ENCODE measurements around the gene NLE1. TPM values are rescaled to one million over a fixed set of nuclear protein-coding genes. Genes with fewer than 3 reads are reported as not detected.

NLE1 gene
- total and polyA plus RNA-seq, 2 of the 8 experiments (the other 6 are each of a cell fraction or from before 2014, with no cell fraction given) = 50.4 to 51.5 TPM

DNA sequence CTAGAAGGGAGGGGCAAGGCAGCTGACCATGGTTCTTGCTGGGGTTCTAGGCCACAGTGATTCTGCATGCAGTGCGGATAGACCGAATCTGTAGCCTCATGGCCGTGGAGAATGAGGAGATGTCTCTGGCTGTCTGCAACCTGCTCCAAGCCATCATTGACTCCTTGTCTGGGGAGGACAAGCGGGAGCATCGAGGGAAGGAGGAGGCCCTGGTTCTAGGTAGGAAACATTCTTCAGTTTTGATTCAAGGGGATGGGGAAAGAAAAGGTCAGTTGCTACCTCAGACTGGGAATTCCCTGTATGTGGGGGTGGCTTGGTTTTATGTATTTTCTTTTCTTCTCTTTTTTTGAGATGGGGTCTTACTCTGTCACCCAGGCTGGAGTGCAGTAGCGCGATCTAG lies 13.1 kb upstream of the NLE1 start:
- no peaks in the 10 kb centered on the region for H3K4me1 ChIP-seq (replicated peaks in 1 of 4; ENCODE audit: control insufficient read depth in 3 of 4, insufficient read depth in 4 of 4, low read length in 3 of 4)
- POLR2A ChIA-PET (ENCODE audit: partially characterized antibody) = no interaction called here

More for the DNA sequence above, 13.1 kb upstream of the NLE1 start:
- Histone ChIP-seq H3K27me3 (replicated peaks in 1 of 4; ENCODE audit: control insufficient read depth in 3 of 4, extremely low read depth in 1 of 4, insufficient read depth in 3 of 4, low read length in 3 of 4) (no peaks in the 10 kb centered on the region), H3K4me3 (ENCODE audit: extremely low read depth in 1 of 4, insufficient read depth in 2 of 4, low read depth in 3 of 4, low read length in 4 of 4) (no peak overlapping the region), H2BK20ac (ENCODE audit: low read length) (no peak overlapping the region), H3K27ac (ENCODE audit: low read depth, low read length) (no peak overlapping the region), H2BK15ac (ENCODE audit: low read length) (no peak overlapping the region), H3K18ac (ENCODE audit: extremely low read depth, low read length) (no peak overlapping the region), H3K4ac (replicated peaks; ENCODE audit: insufficient read length, low read depth, low read length) (no peak overlapping the region), H2AK5ac (ENCODE audit: low read depth, low read length) (no peak overlapping the region), H2BK5ac (ENCODE audit: low read depth, low read length) (no peak overlapping the region), H2AFZ (ENCODE audit: low read length) (no peak overlapping the region), H3K23me2 (ENCODE audit: low read depth, low read length) (no peaks in the 10 kb centered on the region), H3K9ac (replicated peaks in 1 of 4; ENCODE audit: extremely low read depth in 1 of 4, low read depth in 3 of 4, low read length in 3 of 4) (no peak overlapping the region), H3K79me2 (ENCODE audit: control insufficient read depth in 1 of 2, insufficient read depth in 2 of 2, low read length in 2 of 2) (no peaks in the 10 kb centered on the region), H3K14ac (ENCODE audit: insufficient read length) (no peak overlapping the region), H3K23ac (ENCODE audit: insufficient read length) (no peak overlapping the region), H3K9me3 (ENCODE audit: insufficient read depth in 2 of 2, low read depth in 1 of 2, low read length in 1 of 2) (no peaks in the 10 kb centered on the region), H2BK12ac (ENCODE audit: low read depth, low read length) (no peak overlapping the region), H4K5ac (ENCODE audit: insufficient read length, low read depth, low read length) (no peak overlapping the region), H2BK120ac (replicated peaks; ENCODE audit: low read depth, low read length) (no peak overlapping the region), H3K36me3 (ENCODE audit: control insufficient read depth in 2 of 4, insufficient read depth in 4 of 4, low read length in 3 of 4) (no peaks in the 10 kb centered on the region), H4K20me1 (replicated peaks in 1 of 2; ENCODE audit: control insufficient read depth in 1 of 2, insufficient read depth in 2 of 2, low read length in 2 of 2) (no peaks in the 10 kb centered on the region), H3K79me1 (ENCODE audit: low read depth, low read length) (no peaks in the 10 kb centered on the region; the same call in 1 of the 2 replicates), H4K91ac (replicated peaks; ENCODE audit: insufficient read length, low read length) (no peak overlapping the region), H3K56ac (replicated peaks; ENCODE audit: insufficient read length, low read depth, low read length) (no peak overlapping the region), H3K4me2 (ENCODE audit: insufficient read depth in 1 of 2, low read depth in 2 of 2, low read length in 2 of 2) (no peak overlapping the region), H4K8ac (ENCODE audit: extremely low read depth, insufficient read depth, low read length) (no peak overlapping the region)
- CTCF ChIA-PET (ENCODE audit: partially characterized antibody) = interaction anchor here (1.0 kb wide), 1 partner anchor 17 kb away, joined by 3 read pairs; no protein-coding TSS in a partner anchor
- FAIRE-seq (no peak), DNase-seq (ENCODE audit: low read depth in 1 of 2, low spot score in 2 of 2) (no peak)
- 98% methylated on average over 7 of the region's 7 CpGs; no CpG with 5 or more reads in 1 of the 2 experiments for WGBS, 2 experiments (ENCODE audit: extremely low coverage in 1 of 2, insufficient coverage in 1 of 2, insufficient read length in 1 of 2, insufficient replicate concordance in 2 of 2, low coverage in 1 of 2, low lambda C conversion rate in 2 of 2, missing lambda C conversion rate in 1 of 2)
- TF ChIP-seq SP1 (IDR thresholded peaks at IDR 0.05; ENCODE audit: low read depth, low read length) (no peak), SUZ12 (IDR thresholded peaks at IDR 0.05; ENCODE audit: low read length) (no peak), KDM5A (IDR thresholded peaks at IDR 0.05; ENCODE audit: low read length) (no peak), EGR1 (IDR thresholded peaks at IDR 0.05; ENCODE audit: borderline replicate concordance, low read depth, low read length) (no peak), BRCA1 (IDR thresholded peaks at IDR 0.05; ENCODE audit: low read depth, low read length) (no peak), CEBPB (IDR thresholded peaks at IDR 0.05; ENCODE audit: low read depth, low read length) (no peak), CBX8 (IDR thresholded peaks at IDR 0.05; ENCODE audit: borderline replicate concordance, low read depth, low read length) (no peak), CTCF (IDR thresholded peaks at IDR 0.05; ENCODE audit: control extremely low read depth in 1 of 3, insufficient read depth in 1 of 3, low read depth in 1 of 3, low read length in 3 of 3) (no peak), TAF1 (IDR thresholded peaks at IDR 0.05; ENCODE audit: low read depth, low read length) (no peak), NRF1 (IDR thresholded peaks at IDR 0.05; ENCODE audit: low read depth, low read length) (no peak), YY1 (IDR thresholded peaks at IDR 0.05; ENCODE audit: low read depth, low read length) (no peak), RFX5 (IDR thresholded peaks at IDR 0.05; ENCODE audit: borderline replicate concordance, low read depth, low read length) (no peak), TCF12 (IDR thresholded peaks at IDR 0.05; ENCODE audit: low read depth, low read length) (no peak)
